Natural killer cell (primary cell): ENCODE data around the gene KIRREL1. TPM values are rescaled to one million over a fixed set of nuclear protein-coding genes. Genes with fewer than 3 reads are reported as not detected.

Experiments used
- ATAC-seq, 3 donors: fragments of 150-1000 bp in 2 of 3; fragments of 200-7000 bp in 1 of 3; cut with Tn5 transposase; 1 replicate in 1 of 3; 2 replicates in 2 of 3; pipeline ENCODE4 v1.10.0; 2021; ENCODE audit warnings: mild to moderate bottlenecking in 2 of 3, moderate library complexity in 2 of 3
- DNase-seq, 2 donors: peaks; one replicate each; pipeline versions ENCODE4 v3.0.0 to v3.0.0-alpha.2; 2013 to 2021; ENCODE audit warnings: mixed read lengths in 1 of 2
- H3K27ac ChIP-seq: one replicate; pipeline ENCODE4 v1.5.1; 2013; ENCODE audit warnings: mild to moderate bottlenecking, low read length
- H3K27me3 ChIP-seq: one replicate; pipeline ENCODE4 v1.6.1; 2013; ENCODE audit warnings: low read length; ENCODE audit not compliant: control insufficient read depth, insufficient read depth
- H3K36me3 ChIP-seq: one replicate; pipeline ENCODE4 v1.6.1; 2013; ENCODE audit warnings: low read length; ENCODE audit not compliant: control insufficient read depth, insufficient read depth
- H3K4me1 ChIP-seq: one replicate; pipeline ENCODE4 v1.6.1; 2013; ENCODE audit warnings: low read length; ENCODE audit not compliant: control insufficient read depth, insufficient read depth
- H3K4me3 ChIP-seq: one replicate; pipeline ENCODE4 v1.5.1; 2013; ENCODE audit warnings: low read length
- H3K9me3 ChIP-seq: one replicate; pipeline ENCODE4 v1.6.1; 2013; ENCODE audit warnings: low read length; ENCODE audit not compliant: control insufficient read depth, insufficient read depth
- H3K27ac Mint-ChIP-seq, 2 donors: one replicate each; pipeline ENCODE4 v1.8.0; 2022; ENCODE audit warnings: mild to moderate bottlenecking in 2 of 2, mixed read lengths in 2 of 2, moderate library complexity in 1 of 2
- H3K27me3 Mint-ChIP-seq, 2 donors: one replicate each; pipeline ENCODE4 v1.8.0; 2022; ENCODE audit warnings: low read depth in 2 of 2, mixed read lengths in 2 of 2
- H3K36me3 Mint-ChIP-seq: one replicate; pipeline ENCODE4 v1.8.0; 2022; ENCODE audit warnings: mixed read lengths
- H3K4me1 Mint-ChIP-seq, 2 donors: one replicate each; pipeline ENCODE4 v1.8.0; 2022; ENCODE audit warnings: mixed read lengths in 2 of 2
- H3K4me3 Mint-ChIP-seq: one replicate; pipeline ENCODE4 v1.8.0; 2022; ENCODE audit warnings: mild to moderate bottlenecking, moderate library complexity, mixed read lengths
- H3K9me3 Mint-ChIP-seq, 2 donors: one replicate each; pipeline ENCODE4 v1.8.0; 2022; ENCODE audit warnings: mixed read lengths in 2 of 2
- WGBS: methylation state at CpG from one replicate; pipeline ENCODE4 v1.1.7; 2013; ENCODE audit warnings: missing lambda C conversion rate; ENCODE audit not compliant: insufficient coverage; 5-methylcytosine and 5-hydroxymethylcytosine counted together
- intact Hi-C: fragments of 100-400 bp; cut with micrococcal nuclease; formaldehyde crosslinking; loops from one replicate; pipeline ENCODE4 v1.14.2; 2022
- total RNA-seq, 4 donors: library from RNA; stranded (reverse); fragments of 120-200 nt in 1 of 4; gene quantifications; one replicate each; pipeline versions ENCODE4 v1.2.3 to v1.2.4, GENCODE V29; 2013 to 2022
- TF ChIP-seq, protein P1 (sequence below): fragments of 200-600 bp; IDR thresholded peaks from one replicate; pipeline ENCODE4 v1.8.0; 2022; ENCODE audit warnings: antibody characterized with exemption

KIRREL1 gene
- total RNA-seq, 3 donors from 2014 or later (not counting 1 experiment from before 2014, with no cell fraction given): not detected

DNA sequence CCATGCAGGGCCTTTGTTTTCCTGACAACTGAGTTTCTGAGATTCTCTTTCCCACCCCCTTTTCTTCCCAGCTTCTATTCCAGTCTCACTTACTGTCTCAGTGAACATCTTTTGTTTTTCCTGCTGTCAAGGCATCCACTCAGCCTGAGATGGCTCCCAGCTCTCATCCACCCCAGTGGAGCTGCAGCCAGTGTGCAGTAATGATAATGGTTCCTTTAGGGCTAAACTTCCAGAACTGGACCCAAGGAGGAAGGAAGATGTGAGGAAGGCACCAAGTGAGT is 44.4 kb upstream of the KIRREL1 start:
- TF ChIP-seq, protein P1, sequence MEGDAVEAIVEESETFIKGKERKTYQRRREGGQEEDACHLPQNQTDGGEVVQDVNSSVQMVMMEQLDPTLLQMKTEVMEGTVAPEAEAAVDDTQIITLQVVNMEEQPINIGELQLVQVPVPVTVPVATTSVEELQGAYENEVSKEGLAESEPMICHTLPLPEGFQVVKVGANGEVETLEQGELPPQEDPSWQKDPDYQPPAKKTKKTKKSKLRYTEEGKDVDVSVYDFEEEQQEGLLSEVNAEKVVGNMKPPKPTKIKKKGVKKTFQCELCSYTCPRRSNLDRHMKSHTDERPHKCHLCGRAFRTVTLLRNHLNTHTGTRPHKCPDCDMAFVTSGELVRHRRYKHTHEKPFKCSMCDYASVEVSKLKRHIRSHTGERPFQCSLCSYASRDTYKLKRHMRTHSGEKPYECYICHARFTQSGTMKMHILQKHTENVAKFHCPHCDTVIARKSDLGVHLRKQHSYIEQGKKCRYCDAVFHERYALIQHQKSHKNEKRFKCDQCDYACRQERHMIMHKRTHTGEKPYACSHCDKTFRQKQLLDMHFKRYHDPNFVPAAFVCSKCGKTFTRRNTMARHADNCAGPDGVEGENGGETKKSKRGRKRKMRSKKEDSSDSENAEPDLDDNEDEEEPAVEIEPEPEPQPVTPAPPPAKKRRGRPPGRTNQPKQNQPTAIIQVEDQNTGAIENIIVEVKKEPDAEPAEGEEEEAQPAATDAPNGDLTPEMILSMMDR: no peak
- H3K27ac Mint-ChIP-seq: no peak overlapping the region
- peaks cover 10 to 24% of the 10 kb centered on the region in 2 donors for H3K27me3 Mint-ChIP-seq
- Histone ChIP-seq H3K4me3 (no peak overlapping the region), H3K27me3 (no peaks in the 10 kb centered on the region), H3K4me1 (no peaks in the 10 kb centered on the region), H3K27ac (no peak overlapping the region), H3K9me3 (no peaks in the 10 kb centered on the region), H3K36me3 (no peaks in the 10 kb centered on the region)
- no peak overlapping the region for H3K4me3 Mint-ChIP-seq
- no peaks in the 10 kb centered on the region for H3K36me3 Mint-ChIP-seq
- DNase-seq: no peak
- intact Hi-C loops: no loop called here
- H3K4me1 Mint-ChIP-seq: peaks cover 11 to 17% of the 10 kb centered on the region in 2 donors
- H3K9me3 Mint-ChIP-seq: no peaks in the 10 kb centered on the region
- ATAC-seq: no peak

DNA sequence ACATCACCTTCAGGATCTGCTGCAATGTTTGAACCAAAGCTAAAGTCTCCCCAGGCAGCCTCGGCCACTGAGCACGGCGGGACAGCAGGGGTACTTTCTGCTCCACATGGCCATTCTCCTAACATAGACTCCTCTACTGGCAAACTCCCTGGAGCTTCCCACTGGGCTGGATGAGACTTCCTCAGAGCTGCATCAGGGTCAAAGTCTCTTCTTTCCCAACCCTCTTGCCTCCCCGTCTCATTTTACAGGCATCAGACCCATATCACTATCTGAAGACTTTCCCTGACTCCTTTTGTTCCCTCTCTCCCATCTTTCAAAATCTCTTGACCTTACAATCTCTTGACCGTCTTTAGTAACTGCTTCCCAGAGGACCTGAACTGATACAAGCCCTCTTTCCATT is 42.2 kb upstream of the KIRREL1 start:
- no peaks in the 10 kb centered on the region for H3K27me3 ChIP-seq
- Mint-ChIP-seq H3K27me3 (peaks cover 10 to 24% of the 10 kb centered on the region in 2 donors), H3K9me3 (no peaks in the 10 kb centered on the region), H3K27ac (no peak overlapping the region), H3K4me1 (no peaks in the 10 kb centered on the region), H3K4me3 (no peak overlapping the region), H3K36me3 (no peaks in the 10 kb centered on the region)
- no peak overlapping the region for H3K27ac ChIP-seq
- H3K36me3 ChIP-seq: no peaks in the 10 kb centered on the region
- intact Hi-C loops: no loop called here
- 90% methylated on average over 5 of the region's 5 CpGs for WGBS
- TF ChIP-seq, protein P1: no peak
- no peak overlapping the region for H3K4me3 ChIP-seq
- DNase-seq (no peak), ATAC-seq (no peak)
- H3K9me3 ChIP-seq: no peaks in the 10 kb centered on the region
- no peaks in the 10 kb centered on the region for H3K4me1 ChIP-seq

DNA sequence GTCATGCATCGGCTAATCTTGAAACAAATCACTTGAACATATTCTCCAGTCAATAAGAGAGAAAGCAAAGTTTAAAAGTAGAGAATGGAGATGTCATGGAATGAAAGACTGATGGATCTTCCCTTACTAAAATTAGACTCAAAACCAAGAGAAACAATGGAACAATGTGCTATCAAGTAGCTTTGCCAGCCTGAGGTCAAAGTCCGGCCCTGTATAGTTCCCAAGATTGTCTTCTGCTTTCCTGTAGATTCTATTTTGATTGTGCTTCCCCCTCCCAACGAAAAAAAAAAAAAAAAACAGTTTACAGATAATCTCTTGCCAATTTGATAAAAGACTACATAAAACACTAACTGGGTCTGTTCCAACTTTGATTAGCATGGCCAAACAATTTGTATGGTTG is 40.8 kb upstream of the KIRREL1 start:
- Mint-ChIP-seq H3K4me1 (no peaks in the 10 kb centered on the region), H3K4me3 (no peak overlapping the region), H3K27ac (no peak overlapping the region), H3K36me3 (no peaks in the 10 kb centered on the region), H3K9me3 (no peaks in the 10 kb centered on the region), H3K27me3 (peaks cover 19 to 35% of the 10 kb centered on the region in 2 donors)
- WGBS: 63% methylated on average over 2 of the region's 3 CpGs
- Histone ChIP-seq H3K9me3 (no peaks in the 10 kb centered on the region), H3K4me3 (no peak overlapping the region), H3K36me3 (no peaks in the 10 kb centered on the region), H3K4me1 (peaks cover 5% of the 10 kb centered on the region), H3K27me3 (no peaks in the 10 kb centered on the region), H3K27ac (no peak overlapping the region)
- DNase-seq (no peak), ATAC-seq (no peak)
- TF ChIP-seq, protein P1: no peak
- intact Hi-C loops: no loop called here

DNA sequence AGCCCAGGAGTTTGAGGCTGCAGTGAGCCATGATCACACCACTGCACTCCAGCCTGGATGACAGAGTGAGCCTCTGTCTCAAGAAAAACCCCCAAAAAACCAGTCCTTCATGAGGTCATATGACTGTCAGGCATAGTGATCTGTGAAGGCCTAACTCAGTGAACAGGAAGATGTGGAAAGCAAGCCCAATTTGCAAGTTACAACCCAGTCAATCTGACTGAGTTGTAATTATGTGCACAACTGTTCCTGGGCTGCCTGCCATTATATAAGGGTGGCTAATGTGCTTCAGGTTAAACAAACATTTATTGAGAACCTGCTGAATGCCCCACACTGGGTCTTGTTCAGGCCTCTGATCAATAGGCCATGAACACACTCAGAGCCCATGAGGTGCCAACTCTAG is 38.2 kb upstream of the KIRREL1 start:
- Histone ChIP-seq H3K36me3 (no peaks in the 10 kb centered on the region), H3K27ac (no peak overlapping the region), H3K4me3 (no peak overlapping the region), H3K4me1 (peaks cover 5% of the 10 kb centered on the region), H3K27me3 (no peaks in the 10 kb centered on the region), H3K9me3 (no peaks in the 10 kb centered on the region)
- H3K27ac Mint-ChIP-seq: no peak overlapping the region
- no peak for DNase-seq
- TF ChIP-seq, protein P1: no peak
- peaks cover 18 to 38% of the 10 kb centered on the region in 2 donors for H3K27me3 Mint-ChIP-seq
- H3K9me3 Mint-ChIP-seq: no peaks in the 10 kb centered on the region
- no peaks in the 10 kb centered on the region for H3K4me1 Mint-ChIP-seq
- intact Hi-C loops: no loop called here
- H3K36me3 Mint-ChIP-seq: no peaks in the 10 kb centered on the region
- no peak overlapping the region for H3K4me3 Mint-ChIP-seq
- ATAC-seq: no peak
